T-helper 22 cell (primary cell): ENCODE results near the gene EFHC1.

Source experiments
- DNase-seq: peaks from one replicate; pipeline ENCODE4 v3.0.0-alpha.2; 2020; ENCODE audit warnings: low read depth

The EFHC1 gene

GRCh38 chr6:52540286-52540902, 120.3 kb downstream of the EFHC1 start:
- no peak for DNase-seq

GRCh38 chr6:52541135-52541534, 121.0 kb downstream of the EFHC1 start:
- DNase-seq = no peak

- no peak for DNase-seq
These were observed 123.1 kb downstream of the EFHC1 start for GRCh38 chr6:52543262-52543661.

GRCh38 chr6:52543729-52544601, 123.8 kb downstream of the EFHC1 start:
- no peak for DNase-seq

- no peak for DNase-seq
These were observed 124.7 kb downstream of the EFHC1 start for GRCh38 chr6:52544602-52545405.

- no peak for DNase-seq
These were observed 125.4 kb downstream of the EFHC1 start for GRCh38 chr6:52545406-52546119.

- no peak for DNase-seq
These were observed 126.0 kb downstream of the EFHC1 start for GRCh38 chr6:52546192-52546591.

- no peak for DNase-seq
These were observed 126.5 kb downstream of the EFHC1 start for GRCh38 chr6:52546678-52547077.

- no peak for DNase-seq
These were observed 127.7 kb downstream of the EFHC1 start for GRCh38 chr6:52547647-52548352.

GRCh38 chr6:52548353-52548713, 128.2 kb downstream of the EFHC1 start:
- no peak for DNase-seq

- no peak for DNase-seq
These were observed 128.9 kb downstream of the EFHC1 start for GRCh38 chr6:52548999-52549398.

- DNase-seq = no peak
These were observed 129.3 kb downstream of the EFHC1 start for GRCh38 chr6:52549428-52549827.

GRCh38 chr6:52550014-52550575, 130.0 kb downstream of the EFHC1 start:
- DNase-seq = no peak

GRCh38 chr6:52550870-52551269, 130.7 kb downstream of the EFHC1 start:
- DNase-seq = no peak

- no peak for DNase-seq
These were observed 131.5 kb downstream of the EFHC1 start for GRCh38 chr6:52551483-52552277.

GRCh38 chr6:52552278-52552643, 132.1 kb downstream of the EFHC1 start:
- no peak for DNase-seq

- DNase-seq = no peak
These were observed 133.0 kb downstream of the EFHC1 start for GRCh38 chr6:52553158-52553557.

GRCh38 chr6:52553719-52554118, 133.6 kb downstream of the EFHC1 start:
- DNase-seq = no peak

GRCh38 chr6:52554684-52555280, 134.6 kb downstream of the EFHC1 start:
- no peak for DNase-seq
